T-cell (primary cell): ENCODE measurements around the gene MRE11. TPM values are rescaled to one million over a fixed set of nuclear protein-coding genes. Genes with fewer than 3 reads are reported as not detected.

Experiments used
- ATAC-seq, 4 experiments: fragments of 200-7000 bp in 3 of 4; fragments of 150-1000 bp in 1 of 4; cut with Tn5 transposase; replicated peaks in 1 of 4; 1 replicate in 3 of 4; 2 replicates in 1 of 4; pipeline ENCODE4 v1.10.0; 2021; ENCODE audit warnings: moderate library complexity in 3 of 4, mild to moderate bottlenecking in 2 of 4, moderate number of reproducible peaks in 1 of 4
- CTCF ChIA-PET, 2 donors: fragments of 300-600 bp; sonication (Branson Sonifier 250); formaldehyde crosslinking; loops; one replicate each; lab custom pipeline; 2022; ENCODE audit warnings: antibody characterized with exemption in 2 of 2; lab: Charles Lee
- POLR2A ChIA-PET, 2 donors: fragments of 300-600 bp; sonication (Branson Sonifier 250); formaldehyde crosslinking; loops; one replicate each; lab custom pipeline; 2022; ENCODE audit warnings: antibody characterized with exemption in 2 of 2; lab: Charles Lee
- DNase-seq, 35 experiments: peaks; one replicate each; pipeline versions ENCODE4 v3.0.0 to v3.0.0-alpha.2; 2013 to 2023
- H3K27ac ChIP-seq: one replicate; pipeline ENCODE4 v1.5.1; 2013; ENCODE audit warnings: low read length
- H3K27me3 ChIP-seq, 2 experiments: replicated peaks in 1 of 2; 1 replicate in 1 of 2; 2 replicates in 1 of 2; pipeline versions ENCODE4 v1.6.1 to v1.7.0; 2013; ENCODE audit warnings: low read length in 1 of 2, mixed read lengths in 1 of 2; ENCODE audit not compliant: control insufficient read depth in 2 of 2, insufficient read depth in 2 of 2; ENCODE audit errors: extremely low read depth in 1 of 2
- H3K36me3 ChIP-seq, 2 donors: 1 replicate in 1 of 2; 2 replicates in 1 of 2; pipeline versions ENCODE4 v1.6.1 to v1.7.0; 2013; ENCODE audit warnings: low read length in 1 of 2; ENCODE audit not compliant: control insufficient read depth in 2 of 2, insufficient read depth in 1 of 2; ENCODE audit errors: extremely low read depth in 1 of 2
- H3K4me1 ChIP-seq, 2 experiments: 1 replicate in 1 of 2; 2 replicates in 1 of 2; pipeline versions ENCODE4 v1.6.1 to v1.7.0; 2013; ENCODE audit warnings: low read length in 2 of 2, mixed read lengths in 1 of 2; ENCODE audit not compliant: insufficient read depth in 2 of 2, control insufficient read depth in 1 of 2; ENCODE audit errors: extremely low read depth in 1 of 2
- H3K4me3 ChIP-seq, 2 donors: 1 replicate in 1 of 2; 2 replicates in 1 of 2; pipeline versions ENCODE4 v1.5.1 to v1.7.0; 2013; ENCODE audit warnings: mild to moderate bottlenecking in 2 of 2, low read length in 1 of 2, moderate library complexity in 1 of 2; ENCODE audit not compliant: control insufficient read depth in 1 of 2; ENCODE audit errors: extremely low read depth in 1 of 2
- H3K9me3 ChIP-seq: 2 replicates; pipeline ENCODE4 v1.7.0; 2013
- H3K27ac Mint-ChIP-seq, 2 donors: one replicate each; pipeline ENCODE4 v1.8.0; 2020 to 2021; ENCODE audit warnings: mild to moderate bottlenecking in 2 of 2, mixed read lengths in 2 of 2
- H3K27me3 Mint-ChIP-seq, 2 donors: one replicate each; pipeline ENCODE4 v1.8.0; 2021 to 2022; ENCODE audit warnings: mixed read lengths in 2 of 2
- H3K36me3 Mint-ChIP-seq: one replicate; pipeline ENCODE4 v1.8.0; 2021; ENCODE audit warnings: mixed read lengths
- H3K4me1 Mint-ChIP-seq, 3 donors: one replicate each; pipeline ENCODE4 v1.8.0; 2020 to 2022; ENCODE audit warnings: mixed read lengths in 3 of 3, mild to moderate bottlenecking in 1 of 3
- H3K4me3 Mint-ChIP-seq, 3 donors: one replicate each; pipeline ENCODE4 v1.8.0; 2020 to 2022; ENCODE audit warnings: mild to moderate bottlenecking in 3 of 3, mixed read lengths in 3 of 3, moderate library complexity in 3 of 3
- H3K9me3 Mint-ChIP-seq, 3 donors: one replicate each; pipeline ENCODE4 v1.8.0; 2020 to 2022; ENCODE audit warnings: mixed read lengths in 3 of 3
- WGBS: methylation state at CpG from one replicate; pipeline ENCODE4 v1.1.5; 2013; ENCODE audit warnings: missing lambda C conversion rate; ENCODE audit not compliant: insufficient coverage; 5-methylcytosine and 5-hydroxymethylcytosine counted together
- total RNA-seq, 35 experiments: library from RNA in 6 of 35; stranded (reverse) in 6 of 35; fragments of 120-200 nt in 1 of 35; gene quantifications; one replicate each; pipeline versions ENCODE4 v1.2.1 to v1.2.4 and lab custom pipeline; 2013 to 2026

Gene MRE11
- total RNA-seq, 5 donors from 2014 or later (not counting 1 experiment from before 2014, with no cell fraction given) = 22.1 to 34.0 (median 27.4) TPM

DNA sequence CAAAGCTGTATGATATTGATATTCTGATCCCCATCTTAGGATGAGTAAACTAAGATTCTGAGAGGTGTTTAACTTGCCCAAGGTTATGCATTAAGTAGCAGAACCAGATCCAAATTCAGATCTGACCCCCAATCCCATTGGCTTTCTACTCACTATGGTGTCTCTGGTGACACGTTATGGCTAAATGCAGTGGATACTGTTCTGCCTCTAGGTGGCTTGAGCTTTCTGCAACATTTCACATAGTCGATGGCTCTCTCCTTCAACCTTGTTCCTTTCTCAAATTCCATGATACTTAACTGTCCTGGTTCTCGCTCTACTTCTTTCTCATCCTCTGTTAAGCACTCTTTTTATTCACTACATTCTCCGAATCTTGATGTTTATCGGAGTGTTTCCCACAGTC is 28.0 kb upstream of the MRE11 start:
- peaks cover 11 to 21% of the 10 kb centered on the region in 2 donors for H3K27me3 Mint-ChIP-seq
- no peaks in the 10 kb centered on the region for H3K27me3 ChIP-seq
- ATAC-seq = no peak
- no peaks in the 10 kb centered on the region for H3K36me3 Mint-ChIP-seq
- H3K36me3 ChIP-seq = no peaks in the 10 kb centered on the region
- POLR2A ChIA-PET = interaction anchor here in 1 of 2 donors (0.5 kb wide), 1 partner anchor 661 kb away, joined by 3 read pairs; no protein-coding TSS in a partner anchor
- CTCF ChIA-PET = interaction anchor here in 1 of 2 donors (0.6 to 0.8 kb wide), 2 partner anchors 17 to 85 kb away, joined by 4 to 6 read pairs; no protein-coding TSS in a partner anchor
- no peak overlapping the region for H3K27ac ChIP-seq
- no peaks in the 10 kb centered on the region for H3K9me3 Mint-ChIP-seq
- H3K4me1 Mint-ChIP-seq = no peaks in the 10 kb centered on the region
- no peak overlapping the region for H3K4me3 ChIP-seq
- DNase-seq = peak in 1 of 35 experiments; percentile 10
- no peaks in the 10 kb centered on the region for H3K4me1 ChIP-seq
- WGBS = 60% methylated on average over 5 of the region's 5 CpGs
- H3K4me3 Mint-ChIP-seq = no peak overlapping the region
- H3K9me3 ChIP-seq = no peaks in the 10 kb centered on the region
- H3K27ac Mint-ChIP-seq = no peak overlapping the region

- ChIA-PET CTCF (interaction anchor here (0.6 to 1.4 kb wide), 8 partner anchors 9 to 1906 kb away, joined by 3 to 4 read pairs (median 3); no protein-coding TSS in a partner anchor), POLR2A (no interaction called here)
- no peak overlapping the region for H3K27ac Mint-ChIP-seq
- H3K4me3 Mint-ChIP-seq = no peak overlapping the region
- no CpG with 5 or more reads among the region's 5 CpGs for WGBS
- ATAC-seq = peak in 1 of 4 experiments; percentile 43
- H3K4me1 Mint-ChIP-seq = no peaks in the 10 kb centered on the region
- H3K4me1 ChIP-seq = no peaks in the 10 kb centered on the region
- no peaks in the 10 kb centered on the region for H3K27me3 ChIP-seq
- no peaks in the 10 kb centered on the region for H3K36me3 ChIP-seq
- no peak overlapping the region for H3K27ac ChIP-seq
- no peaks in the 10 kb centered on the region for H3K36me3 Mint-ChIP-seq
- no peaks in the 10 kb centered on the region for H3K9me3 Mint-ChIP-seq
- no peaks in the 10 kb centered on the region for H3K9me3 ChIP-seq
- peak in 3 of 35 experiments; percentile 3 to 59 (median 12) for DNase-seq
- no peak overlapping the region for H3K4me3 ChIP-seq
- H3K27me3 Mint-ChIP-seq = peaks cover 15 to 30% of the 10 kb centered on the region in 2 donors
These were observed 25.9 kb upstream of the MRE11 start for GRCh38 chr11:94519478-94520084.

DNA sequence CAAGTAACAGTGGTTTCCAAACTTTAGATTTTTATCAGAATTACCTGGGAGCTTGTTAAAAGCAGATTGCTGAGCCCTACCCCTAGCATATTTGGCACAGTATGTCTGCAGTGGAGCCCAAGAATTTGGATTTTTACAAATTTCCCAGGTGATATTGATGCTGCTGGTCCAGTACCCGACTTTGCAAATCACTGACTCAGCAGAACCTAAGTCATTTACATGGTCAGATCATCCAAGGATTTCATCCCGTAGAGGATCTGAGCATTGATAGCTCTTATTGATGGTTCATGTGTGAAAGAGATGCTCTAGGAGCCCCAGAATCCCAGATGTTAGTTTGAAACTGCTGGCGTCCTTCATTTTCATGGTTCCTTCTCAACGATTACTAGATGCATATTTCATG is 24.7 kb upstream of the MRE11 start:
- ChIA-PET CTCF (interaction anchor here (0.7 to 1.1 kb wide), 3 partner anchors 8 to 85 kb away, joined by 3 to 14 read pairs (median 3); no protein-coding TSS in a partner anchor), POLR2A (no interaction called here)
- H3K27me3 ChIP-seq = no peaks in the 10 kb centered on the region
- Mint-ChIP-seq H3K36me3 (no peaks in the 10 kb centered on the region), H3K4me1 (peaks cover 0 to 2% (median 0%) of the 10 kb centered on the region in 3 donors), H3K27ac (no peak overlapping the region), H3K27me3 (peaks cover 10 to 22% of the 10 kb centered on the region in 2 donors), H3K9me3 (no peaks in the 10 kb centered on the region), H3K4me3 (no peak overlapping the region)
- no peaks in the 10 kb centered on the region for H3K4me1 ChIP-seq
- WGBS = no CpG with 5 or more reads among the region's 4 CpGs
- no peak overlapping the region for H3K27ac ChIP-seq
- DNase-seq (no peak), ATAC-seq (no peak)
- H3K36me3 ChIP-seq = no peaks in the 10 kb centered on the region
- no peak overlapping the region for H3K4me3 ChIP-seq
- no peaks in the 10 kb centered on the region for H3K9me3 ChIP-seq

DNA sequence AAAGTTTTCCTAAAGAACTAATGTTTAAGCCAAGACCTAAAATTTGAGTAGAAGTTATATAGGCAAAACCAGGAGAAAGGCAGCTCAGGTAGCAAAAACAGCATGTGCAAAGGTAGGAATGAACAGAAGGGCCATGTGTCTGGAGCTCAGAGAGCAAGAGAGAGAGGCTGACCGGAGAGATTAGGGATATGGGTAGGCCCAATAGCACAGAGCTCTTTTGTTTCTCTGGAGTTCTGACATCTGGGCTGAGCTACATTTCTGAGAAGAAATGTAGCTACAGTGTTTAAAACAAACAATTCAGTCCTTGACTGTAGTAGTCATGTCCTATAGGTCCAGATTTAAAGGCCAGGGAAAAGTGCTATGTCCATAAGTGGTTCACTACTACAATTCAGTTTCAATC is 23.1 kb upstream of the MRE11 start:
- H3K27ac Mint-ChIP-seq = no peak overlapping the region
- CTCF ChIA-PET = interaction anchor here (0.6 to 1.7 kb wide), 11 partner anchors 9 to 1275 kb away, joined by 3 to 11 read pairs (median 4); no protein-coding TSS in a partner anchor
- no peaks in the 10 kb centered on the region for H3K9me3 ChIP-seq
- no peak overlapping the region for H3K4me3 ChIP-seq
- DNase-seq = no peak
- peaks cover 0 to 11% of the 10 kb centered on the region in 2 experiments for H3K4me1 ChIP-seq
- no peaks in the 10 kb centered on the region for H3K36me3 ChIP-seq
- peaks cover 13 to 24% of the 10 kb centered on the region in 2 donors for H3K27me3 Mint-ChIP-seq
- H3K27me3 ChIP-seq = peaks cover 0 to 6% of the 10 kb centered on the region in 2 experiments
- ATAC-seq = no peak
- H3K9me3 Mint-ChIP-seq = no peaks in the 10 kb centered on the region
- POLR2A ChIA-PET = no interaction called here
- no peaks in the 10 kb centered on the region for H3K36me3 Mint-ChIP-seq
- peaks cover 13 to 15% (median 14%) of the 10 kb centered on the region in 3 donors for H3K4me1 Mint-ChIP-seq
- H3K27ac ChIP-seq = no peak overlapping the region
- WGBS = 44% methylated on average over 1 of the region's 1 CpG
- H3K4me3 Mint-ChIP-seq = no peak overlapping the region

DNA sequence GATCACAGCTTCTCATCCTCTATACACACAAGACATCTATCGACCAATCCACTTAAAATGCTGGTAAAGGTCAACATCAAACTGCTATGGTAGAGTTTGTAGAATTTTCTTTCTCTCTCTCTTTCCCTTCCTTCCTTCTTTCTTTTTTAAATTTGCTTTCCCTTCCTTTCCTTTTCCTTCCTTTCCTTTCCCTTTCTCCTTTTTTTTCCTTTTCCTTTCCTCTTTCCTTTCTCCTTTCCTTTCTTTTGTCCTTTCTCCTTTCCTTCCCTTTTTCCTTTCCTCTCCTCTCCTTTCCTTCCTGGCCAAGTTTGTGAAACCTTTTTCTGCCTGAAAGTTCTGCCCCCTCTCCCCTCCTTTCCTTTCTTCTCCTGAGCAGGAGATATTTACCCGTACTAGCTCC is 21.8 kb upstream of the MRE11 start:
- H3K27ac Mint-ChIP-seq = no peak overlapping the region
- ATAC-seq = no peak

GRCh38 chr11:94513091-94513490 is 19.4 kb upstream of the MRE11 start:
- no peak overlapping the region for H3K27ac ChIP-seq
- CTCF ChIA-PET = no interaction called here
- Mint-ChIP-seq H3K4me1 (peaks cover 13 to 17% (median 14%) of the 10 kb centered on the region in 3 donors), H3K27ac (no peak overlapping the region), H3K27me3 (peaks cover 20 to 39% of the 10 kb centered on the region in 2 donors), H3K4me3 (peak overlapping the region; percentile 4 to 78 (median 68)), H3K9me3 (no peaks in the 10 kb centered on the region), H3K36me3 (no peaks in the 10 kb centered on the region)
- peaks cover 0 to 11% of the 10 kb centered on the region in 2 experiments for H3K4me1 ChIP-seq
- H3K27me3 ChIP-seq = peaks cover 0 to 6% of the 10 kb centered on the region in 2 experiments
- DNase-seq (no peak), ATAC-seq (peak in 3 of 4 experiments; percentile 17 to 43 (median 22))
- no CpG with 5 or more reads among the region's 2 CpGs for WGBS
- no peak overlapping the region for H3K4me3 ChIP-seq
- no peaks in the 10 kb centered on the region for H3K9me3 ChIP-seq
- POLR2A ChIA-PET = no interaction called here
- no peaks in the 10 kb centered on the region for H3K36me3 ChIP-seq

More for the DNA sequence above, 21.8 kb upstream of the MRE11 start:
- no peak for DNase-seq
- H3K9me3 Mint-ChIP-seq = no peaks in the 10 kb centered on the region
- CTCF ChIA-PET = interaction anchor here (0.6 to 1.5 kb wide), 5 partner anchors 9 to 1910 kb away, joined by 3 to 8 read pairs (median 3); no protein-coding TSS in a partner anchor
- H3K4me3 Mint-ChIP-seq = no peak overlapping the region
- H3K9me3 ChIP-seq = no peaks in the 10 kb centered on the region
- H3K27ac ChIP-seq = no peak overlapping the region
- no peaks in the 10 kb centered on the region for H3K36me3 ChIP-seq
- H3K27me3 Mint-ChIP-seq = peaks cover 18 to 35% of the 10 kb centered on the region in 2 donors
- WGBS = no CpG with 5 or more reads among the region's 2 CpGs
- POLR2A ChIA-PET = interaction anchor here in 1 of 2 donors (0.7 kb wide), 1 partner anchor 543 kb away, joined by 19 read pairs; no protein-coding TSS in a partner anchor
- no peaks in the 10 kb centered on the region for H3K36me3 Mint-ChIP-seq
- H3K4me1 Mint-ChIP-seq = peaks cover 13 to 17% (median 14%) of the 10 kb centered on the region in 3 donors
- no peak overlapping the region for H3K4me3 ChIP-seq
- H3K4me1 ChIP-seq = peaks cover 0 to 11% of the 10 kb centered on the region in 2 experiments
- H3K27me3 ChIP-seq = peaks cover 0 to 6% of the 10 kb centered on the region in 2 experiments
